HG03457 (cell line): ENCODE data around the gene TRAFD1.
"Not testable (repeated sequence)": the region's sequence is repeated elsewhere in the genome, so short reads cannot be mapped to it uniquely, and the experiment has no call there.

Source experiments
- ATAC-seq: cut with Tn5 transposase; IDR thresholded peaks from one replicate; pipeline ENCODE4 v1.9.1; 2021; ENCODE audit warnings: moderate number of reproducible peaks; ENCODE audit not compliant: unreplicated experiment

The TRAFD1 gene

GRCh38 chr12:112158461-112159145, 33.2 kb downstream of the TRAFD1 start:
- not testable (repeated sequence) for ATAC-seq

GRCh38 chr12:112159146-112159541, 33.8 kb downstream of the TRAFD1 start:
- no peak for ATAC-seq

GRCh38 chr12:112160611-112161010, 35.3 kb downstream of the TRAFD1 start:
- ATAC-seq: no peak

- no peak for ATAC-seq
Observed at GRCh38 chr12:112161711-112162110, 36.4 kb downstream of the TRAFD1 start.

GRCh38 chr12:112162241-112162790, 37.0 kb downstream of the TRAFD1 start:
- ATAC-seq: no peak

- ATAC-seq: no peak
Observed at GRCh38 chr12:112163056-112163455, 37.7 kb downstream of the TRAFD1 start.

GRCh38 chr12:112163471-112163991, 38.2 kb downstream of the TRAFD1 start:
- no peak for ATAC-seq

GRCh38 chr12:112164011-112164660, 38.8 kb downstream of the TRAFD1 start:
- ATAC-seq: no peak

- no peak for ATAC-seq
Observed at GRCh38 chr12:112165624-112166023, 40.3 kb downstream of the TRAFD1 start.

- no peak for ATAC-seq
Observed at GRCh38 chr12:112166051-112167015, 41.0 kb downstream of the TRAFD1 start.

GRCh38 chr12:112167031-112167461, 41.7 kb downstream of the TRAFD1 start:
- no peak for ATAC-seq

- ATAC-seq: no peak
Observed at GRCh38 chr12:112167718-112168525, 42.6 kb downstream of the TRAFD1 start.

GRCh38 chr12:112168561-112168971, 43.2 kb downstream of the TRAFD1 start:
- no peak for ATAC-seq

GRCh38 chr12:112169161-112169872, 44.0 kb downstream of the TRAFD1 start:
- ATAC-seq: no peak

- no peak for ATAC-seq
Observed at GRCh38 chr12:112169966-112170365, 44.6 kb downstream of the TRAFD1 start.

GRCh38 chr12:112170376-112170775, 45.0 kb downstream of the TRAFD1 start:
- ATAC-seq: no peak

GRCh38 chr12:112170971-112171596, 45.7 kb downstream of the TRAFD1 start:
- ATAC-seq: no peak

GRCh38 chr12:112172556-112173324, 47.4 kb downstream of the TRAFD1 start:
- ATAC-seq: no peak
